GM12878 (cell line): ENCODE results near the gene ZNF501. TPM values are rescaled to one million over a fixed set of nuclear protein-coding genes. Genes with fewer than 3 reads are reported as not detected.
A peak's percentile ranks its signal among the peaks of the same experiment; 100 is the strongest.

Experiments used
- CHD1 ChIP-seq: IDR thresholded peaks from 2 replicates; pipeline ENCODE4 v1.6.1; 2012; ENCODE audit warnings: low read depth, low read length, improper control_type of control experiment
- CREM ChIP-seq: IDR thresholded peaks from 2 replicates; pipeline ENCODE4 v1.6.1; 2014; ENCODE audit warnings: antibody characterized with exemption, low read depth
- EP300 ChIP-seq, 2 experiments: fragments of 150-350 bp in 1 of 2; IDR thresholded peaks; 2 replicates each; pipeline ENCODE4 v1.6.1; 2011 to 2012; ENCODE audit warnings: low read depth in 2 of 2, low read length in 2 of 2, borderline replicate concordance in 1 of 2, improper control_type of control experiment in 1 of 2, inconsistent platforms in 1 of 2; ENCODE audit not compliant: control insufficient read depth in 1 of 2
- ESRRA ChIP-seq: IDR thresholded peaks from 2 replicates; pipeline ENCODE4 v1.6.1; 2012; ENCODE audit warnings: mild to moderate bottlenecking, low read length, improper control_type of control experiment
- EZH2 ChIP-seq: IDR thresholded peaks from 2 replicates; pipeline ENCODE4 v1.6.1; 2012; ENCODE audit warnings: low read depth, mild to moderate bottlenecking, control low read depth, inconsistent platforms, low read length, borderline replicate concordance; ENCODE audit not compliant: control insufficient read depth
- FOS ChIP-seq: IDR thresholded peaks from 3 replicates; pipeline ENCODE4 v1.6.1; 2011; ENCODE audit warnings: borderline replicate concordance; ENCODE audit not compliant: insufficient read length; ENCODE audit errors: extremely low read depth
- NBN ChIP-seq: fragments of 450-650 bp; IDR thresholded peaks from 2 replicates; pipeline ENCODE4 v1.6.1; 2016
- PAX8 ChIP-seq: fragments of 450-650 bp; IDR thresholded peaks from 2 replicates; pipeline ENCODE4 v1.6.1; 2017; ENCODE audit warnings: mild to moderate bottlenecking, moderate library complexity
- SIN3A ChIP-seq: IDR thresholded peaks from 2 replicates; pipeline ENCODE4 v1.6.1; 2012; ENCODE audit warnings: low read depth, low read length, improper control_type of control experiment
- SMAD1 ChIP-seq: fragments of 450-650 bp; IDR thresholded peaks from 2 replicates; pipeline ENCODE4 v1.6.1; 2018; ENCODE audit warnings: mild to moderate bottlenecking, low read depth; ENCODE audit not compliant: partially characterized antibody
- SUZ12 ChIP-seq: fragments of 200-600 bp; sonication (generic); IDR thresholded peaks from one replicate; pipeline ENCODE4 v1.6.1; 2018; ENCODE audit warnings: antibody characterized with exemption, mild to moderate bottlenecking; ENCODE audit not compliant: unreplicated experiment
- TBL1XR1 ChIP-seq: IDR thresholded peaks from 2 replicates; pipeline ENCODE4 v1.6.1; 2012; ENCODE audit warnings: low read depth, low read length, improper control_type of control experiment
- polyA plus RNA-seq, 11 experiments: library from polyadenylated mRNA; depleted of rRNA in 4 of 11; unstranded in 6 of 11; stranded (reverse) in 5 of 11; fragments of >200 nt; fragmentation: Nextera tagmentation in 4 of 11; fragmentation: Illumina TruSeq in 1 of 11; extraction: Ambion mirVana in 4 of 11; extraction: Trizol in 1 of 11; gene quantifications; 1 replicate in 1 of 11; 2 replicates in 10 of 11; pipeline versions ENCODE4 v1.2.1 to v1.2.3, GENCODE V29; 2011 to 2016; ENCODE audit warnings: inconsistent platforms in 2 of 11, missing spikeins in 2 of 11, low read depth in 1 of 11
- total RNA-seq, 4 experiments: library from RNA; depleted of rRNA in 3 of 4; stranded (reverse); fragments of >200 nt in 3 of 4; fragmentation: Illumina TruSeq in 1 of 4; extraction: Trizol in 1 of 4; gene quantifications; 2 replicates each; pipeline versions ENCODE4 v1.2.1 to v1.2.3, GENCODE V29; 2013 to 2021
- TF ChIP-seq, protein P1 (sequence below): IDR thresholded peaks from 2 replicates; pipeline ENCODE4 v1.6.1; 2012; ENCODE audit warnings: improper control_type of control experiment, low read depth, low read length; ENCODE audit not compliant: insufficient replicate concordance
- TF ChIP-seq, protein P2 (sequence below): IDR thresholded peaks from 2 replicates; pipeline ENCODE4 v1.6.1; 2012; ENCODE audit warnings: low read length, inconsistent platforms
- TF ChIP-seq, protein P3 (sequence below): fragments of 450-650 bp; formaldehyde crosslinking; IDR thresholded peaks from 2 replicates; pipeline ENCODE4 v1.5.0; 2022; ENCODE audit warnings: mild to moderate bottlenecking, missing genetic modification characterization
- TF ChIP-seq, protein P4 (sequence below): fragments of 450-650 bp; IDR thresholded peaks from 2 replicates; pipeline ENCODE4 v1.6.1; 2017; ENCODE audit warnings: antibody characterized with exemption, mild to moderate bottlenecking, moderate library complexity

Gene ZNF501
- total and polyA plus RNA-seq, 10 of the 15 experiments (the other 5 are each of a cell fraction or from before 2014, with no cell fraction given): 0.35 to 3.8 (median 1.7) TPM

DNA sequence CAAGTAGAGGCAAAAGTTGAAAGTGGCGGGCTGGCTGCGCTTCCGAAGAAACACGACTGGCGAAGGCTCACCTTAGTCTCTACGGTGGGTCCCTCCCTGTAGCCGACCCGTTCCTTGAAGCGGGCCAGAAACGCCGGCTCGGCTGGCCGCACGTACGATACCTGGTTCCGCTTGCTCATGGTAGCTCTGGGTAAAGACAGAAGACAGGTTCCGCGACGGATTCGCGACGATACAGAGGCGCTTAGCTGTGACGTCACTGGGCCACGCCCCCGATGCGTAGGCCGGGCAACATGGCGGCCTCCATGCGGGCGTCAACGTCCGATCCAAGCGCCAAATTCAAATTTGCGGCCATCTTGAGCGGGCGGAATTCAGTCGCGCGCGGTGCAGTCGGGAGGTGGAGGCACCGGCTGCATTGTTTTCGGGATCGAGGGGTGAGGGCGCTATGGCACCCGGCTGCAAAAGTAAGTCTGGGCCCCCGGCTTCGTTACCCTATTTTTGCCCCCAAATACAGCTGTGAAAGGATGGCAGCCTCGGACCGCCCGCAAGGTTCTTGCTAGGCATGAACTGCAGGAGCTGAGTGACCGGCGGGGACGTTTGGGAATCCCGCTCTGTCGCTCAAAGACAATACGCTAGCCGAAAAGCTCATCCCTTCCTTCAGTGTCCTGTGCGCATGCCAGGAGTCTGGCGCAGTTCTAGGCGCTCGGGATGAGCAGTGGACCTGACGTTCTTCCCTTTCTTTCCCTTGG, 32.2 kb downstream of the ZNF501 start, which contains the start of the genes KIAA1143 and KIF15 (continued):
- TF ChIP-seq, protein P1, sequence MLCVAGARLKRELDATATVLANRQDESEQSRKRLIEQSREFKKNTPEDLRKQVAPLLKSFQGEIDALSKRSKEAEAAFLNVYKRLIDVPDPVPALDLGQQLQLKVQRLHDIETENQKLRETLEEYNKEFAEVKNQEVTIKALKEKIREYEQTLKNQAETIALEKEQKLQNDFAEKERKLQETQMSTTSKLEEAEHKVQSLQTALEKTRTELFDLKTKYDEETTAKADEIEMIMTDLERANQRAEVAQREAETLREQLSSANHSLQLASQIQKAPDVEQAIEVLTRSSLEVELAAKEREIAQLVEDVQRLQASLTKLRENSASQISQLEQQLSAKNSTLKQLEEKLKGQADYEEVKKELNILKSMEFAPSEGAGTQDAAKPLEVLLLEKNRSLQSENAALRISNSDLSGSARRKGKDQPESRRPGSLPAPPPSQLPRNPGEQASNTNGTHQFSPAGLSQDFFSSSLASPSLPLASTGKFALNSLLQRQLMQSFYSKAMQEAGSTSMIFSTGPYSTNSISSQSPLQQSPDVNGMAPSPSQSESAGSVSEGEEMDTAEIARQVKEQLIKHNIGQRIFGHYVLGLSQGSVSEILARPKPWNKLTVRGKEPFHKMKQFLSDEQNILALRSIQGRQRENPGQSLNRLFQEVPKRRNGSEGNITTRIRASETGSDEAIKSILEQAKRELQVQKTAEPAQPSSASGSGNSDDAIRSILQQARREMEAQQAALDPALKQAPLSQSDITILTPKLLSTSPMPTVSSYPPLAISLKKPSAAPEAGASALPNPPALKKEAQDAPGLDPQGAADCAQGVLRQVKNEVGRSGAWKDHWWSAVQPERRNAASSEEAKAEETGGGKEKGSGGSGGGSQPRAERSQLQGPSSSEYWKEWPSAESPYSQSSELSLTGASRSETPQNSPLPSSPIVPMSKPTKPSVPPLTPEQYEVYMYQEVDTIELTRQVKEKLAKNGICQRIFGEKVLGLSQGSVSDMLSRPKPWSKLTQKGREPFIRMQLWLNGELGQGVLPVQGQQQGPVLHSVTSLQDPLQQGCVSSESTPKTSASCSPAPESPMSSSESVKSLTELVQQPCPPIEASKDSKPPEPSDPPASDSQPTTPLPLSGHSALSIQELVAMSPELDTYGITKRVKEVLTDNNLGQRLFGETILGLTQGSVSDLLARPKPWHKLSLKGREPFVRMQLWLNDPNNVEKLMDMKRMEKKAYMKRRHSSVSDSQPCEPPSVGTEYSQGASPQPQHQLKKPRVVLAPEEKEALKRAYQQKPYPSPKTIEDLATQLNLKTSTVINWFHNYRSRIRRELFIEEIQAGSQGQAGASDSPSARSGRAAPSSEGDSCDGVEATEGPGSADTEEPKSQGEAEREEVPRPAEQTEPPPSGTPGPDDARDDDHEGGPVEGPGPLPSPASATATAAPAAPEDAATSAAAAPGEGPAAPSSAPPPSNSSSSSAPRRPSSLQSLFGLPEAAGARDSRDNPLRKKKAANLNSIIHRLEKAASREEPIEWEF: no peak
- TF ChIP-seq SUZ12: no peak
- TF ChIP-seq SIN3A: peak; percentile 99
- no peak for TF ChIP-seq PAX8
- peak; percentile 99 for TF ChIP-seq CREM
- TF ChIP-seq, protein P2, sequence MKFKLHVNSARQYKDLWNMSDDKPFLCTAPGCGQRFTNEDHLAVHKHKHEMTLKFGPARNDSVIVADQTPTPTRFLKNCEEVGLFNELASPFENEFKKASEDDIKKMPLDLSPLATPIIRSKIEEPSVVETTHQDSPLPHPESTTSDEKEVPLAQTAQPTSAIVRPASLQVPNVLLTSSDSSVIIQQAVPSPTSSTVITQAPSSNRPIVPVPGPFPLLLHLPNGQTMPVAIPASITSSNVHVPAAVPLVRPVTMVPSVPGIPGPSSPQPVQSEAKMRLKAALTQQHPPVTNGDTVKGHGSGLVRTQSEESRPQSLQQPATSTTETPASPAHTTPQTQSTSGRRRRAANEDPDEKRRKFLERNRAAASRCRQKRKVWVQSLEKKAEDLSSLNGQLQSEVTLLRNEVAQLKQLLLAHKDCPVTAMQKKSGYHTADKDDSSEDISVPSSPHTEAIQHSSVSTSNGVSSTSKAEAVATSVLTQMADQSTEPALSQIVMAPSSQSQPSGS: no peak
- TF ChIP-seq CHD1: no peak
- peak in 1 of 2 experiments; percentile 44; a peak in 1 of 4 replicates for TF ChIP-seq EP300 (IDR thresholded peaks at IDR 0.05; ENCODE audit: borderline replicate concordance in 1 of 2, control insufficient read depth in 1 of 2, low read depth in 2 of 2, low read length in 2 of 2)
- TF ChIP-seq, protein P3, sequence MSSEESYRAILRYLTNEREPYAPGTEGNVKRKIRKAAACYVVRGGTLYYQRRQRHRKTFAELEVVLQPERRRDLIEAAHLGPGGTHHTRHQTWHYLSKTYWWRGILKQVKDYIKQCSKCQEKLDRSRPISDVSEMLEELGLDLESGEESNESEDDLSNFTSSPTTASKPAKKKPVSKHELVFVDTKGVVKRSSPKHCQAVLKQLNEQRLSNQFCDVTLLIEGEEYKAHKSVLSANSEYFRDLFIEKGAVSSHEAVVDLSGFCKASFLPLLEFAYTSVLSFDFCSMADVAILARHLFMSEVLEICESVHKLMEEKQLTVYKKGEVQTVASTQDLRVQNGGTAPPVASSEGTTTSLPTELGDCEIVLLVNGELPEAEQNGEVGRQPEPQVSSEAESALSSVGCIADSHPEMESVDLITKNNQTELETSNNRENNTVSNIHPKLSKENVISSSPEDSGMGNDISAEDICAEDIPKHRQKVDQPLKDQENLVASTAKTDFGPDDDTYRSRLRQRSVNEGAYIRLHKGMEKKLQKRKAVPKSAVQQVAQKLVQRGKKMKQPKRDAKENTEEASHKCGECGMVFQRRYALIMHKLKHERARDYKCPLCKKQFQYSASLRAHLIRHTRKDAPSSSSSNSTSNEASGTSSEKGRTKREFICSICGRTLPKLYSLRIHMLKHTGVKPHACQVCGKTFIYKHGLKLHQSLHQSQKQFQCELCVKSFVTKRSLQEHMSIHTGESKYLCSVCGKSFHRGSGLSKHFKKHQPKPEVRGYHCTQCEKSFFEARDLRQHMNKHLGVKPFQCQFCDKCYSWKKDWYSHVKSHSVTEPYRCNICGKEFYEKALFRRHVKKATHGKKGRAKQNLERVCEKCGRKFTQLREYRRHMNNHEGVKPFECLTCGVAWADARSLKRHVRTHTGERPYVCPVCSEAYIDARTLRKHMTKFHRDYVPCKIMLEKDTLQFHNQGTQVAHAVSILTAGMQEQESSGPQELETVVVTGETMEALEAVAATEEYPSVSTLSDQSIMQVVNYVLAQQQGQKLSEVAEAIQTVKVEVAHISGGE (CRISPR knock-in tag): no peak
- peak; percentile 100 for TF ChIP-seq NBN
- no peak for TF ChIP-seq EZH2
- TF ChIP-seq, protein P4, sequence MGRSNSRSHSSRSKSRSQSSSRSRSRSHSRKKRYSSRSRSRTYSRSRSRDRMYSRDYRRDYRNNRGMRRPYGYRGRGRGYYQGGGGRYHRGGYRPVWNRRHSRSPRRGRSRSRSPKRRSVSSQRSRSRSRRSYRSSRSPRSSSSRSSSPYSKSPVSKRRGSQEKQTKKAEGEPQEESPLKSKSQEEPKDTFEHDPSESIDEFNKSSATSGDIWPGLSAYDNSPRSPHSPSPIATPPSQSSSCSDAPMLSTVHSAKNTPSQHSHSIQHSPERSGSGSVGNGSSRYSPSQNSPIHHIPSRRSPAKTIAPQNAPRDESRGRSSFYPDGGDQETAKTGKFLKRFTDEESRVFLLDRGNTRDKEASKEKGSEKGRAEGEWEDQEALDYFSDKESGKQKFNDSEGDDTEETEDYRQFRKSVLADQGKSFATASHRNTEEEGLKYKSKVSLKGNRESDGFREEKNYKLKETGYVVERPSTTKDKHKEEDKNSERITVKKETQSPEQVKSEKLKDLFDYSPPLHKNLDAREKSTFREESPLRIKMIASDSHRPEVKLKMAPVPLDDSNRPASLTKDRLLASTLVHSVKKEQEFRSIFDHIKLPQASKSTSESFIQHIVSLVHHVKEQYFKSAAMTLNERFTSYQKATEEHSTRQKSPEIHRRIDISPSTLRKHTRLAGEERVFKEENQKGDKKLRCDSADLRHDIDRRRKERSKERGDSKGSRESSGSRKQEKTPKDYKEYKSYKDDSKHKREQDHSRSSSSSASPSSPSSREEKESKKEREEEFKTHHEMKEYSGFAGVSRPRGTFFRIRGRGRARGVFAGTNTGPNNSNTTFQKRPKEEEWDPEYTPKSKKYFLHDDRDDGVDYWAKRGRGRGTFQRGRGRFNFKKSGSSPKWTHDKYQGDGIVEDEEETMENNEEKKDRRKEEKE: no peak
- TF ChIP-seq TBL1XR1: 0 out of 2 replicates have a peak, but pooled peaks have one; percentile 76
- no peak for TF ChIP-seq FOS
- peak; percentile 84; the same call in 1 of the 2 replicates for TF ChIP-seq ESRRA
- TF ChIP-seq SMAD1: no peak
